ENCODE measurements around the gene PREPL.
"Not testable (repeated sequence)": the region's sequence is repeated elsewhere in the genome, so short reads cannot be mapped to it uniquely, and the experiment has no call there.

The PREPL gene

DNA sequence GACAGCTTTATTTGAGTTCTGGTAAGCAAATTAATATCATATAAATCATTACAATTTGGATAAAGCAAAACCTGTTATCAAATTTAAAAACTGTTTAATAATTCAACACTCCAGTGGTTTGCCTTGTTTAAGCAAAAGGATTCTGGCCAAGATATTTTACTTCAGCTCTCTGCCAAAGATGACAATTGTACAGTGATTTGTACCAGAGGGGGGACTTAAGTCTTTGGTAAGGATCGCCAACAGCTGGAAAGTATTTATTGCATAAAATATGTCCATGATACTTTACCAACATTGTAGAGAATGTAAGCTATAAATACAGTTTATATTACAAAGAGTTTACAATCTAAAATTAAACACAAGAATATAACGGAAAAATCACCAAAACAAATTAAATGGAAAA is 13.8 kb downstream of the PREPL start:
- no peak for DNase-seq

GRCh38 chr2:44342854-44343253 is 18.4 kb downstream of the PREPL start:
- peak; percentile 51 for DNase-seq

DNA sequence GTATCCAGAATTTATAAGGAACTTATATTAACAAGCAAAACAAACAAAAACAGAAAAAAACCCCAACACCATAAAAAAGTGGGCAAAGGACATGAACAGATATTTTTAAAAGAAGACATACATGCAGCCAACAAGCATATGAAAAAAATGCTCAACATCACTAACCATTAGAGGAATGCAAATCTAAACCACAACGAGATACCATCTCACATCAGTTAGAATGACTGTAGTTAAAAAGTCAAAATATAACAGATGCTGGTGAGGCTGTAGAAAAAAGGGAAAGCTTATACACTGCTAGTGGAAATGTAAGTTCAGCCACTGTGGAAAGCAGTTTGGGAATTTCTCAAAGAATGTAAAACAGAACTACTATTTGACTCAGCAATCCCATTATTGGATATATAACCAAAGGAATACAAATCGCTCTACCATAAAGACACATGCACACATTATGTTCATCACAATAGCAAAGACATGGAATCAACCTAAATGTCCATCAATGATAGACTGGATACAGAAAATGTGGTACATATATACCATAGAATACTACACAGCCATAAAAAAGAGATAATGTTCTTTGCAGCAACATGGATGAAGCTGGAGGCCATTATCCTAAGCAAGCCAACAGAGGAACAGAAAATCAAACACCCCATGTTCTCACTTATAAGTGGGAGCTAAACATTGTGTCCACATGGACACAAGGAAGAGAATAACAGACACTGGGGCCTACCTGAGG is 25.3 kb downstream of the PREPL start:
- no peak for DNase-seq

DNA sequence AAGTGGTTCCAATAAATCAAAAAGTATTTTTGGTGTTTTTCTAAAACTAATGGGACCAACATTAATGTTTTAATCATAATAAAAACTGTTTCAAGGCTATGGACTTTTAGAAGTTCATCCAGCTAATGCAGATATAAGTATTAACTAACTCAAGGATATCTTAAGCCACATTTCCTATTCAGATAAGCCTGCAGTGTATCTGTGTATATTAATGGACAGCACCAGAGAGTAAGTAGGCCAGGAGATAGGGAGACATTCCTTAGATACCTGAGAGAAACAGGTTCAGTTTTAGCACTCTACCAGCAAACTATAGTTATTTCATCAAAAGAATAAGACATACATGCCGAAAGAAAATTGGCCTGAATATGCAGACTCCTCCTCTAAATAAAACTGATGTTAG is 27.3 kb downstream of the PREPL start:
- DNase-seq: no peak

DNA sequence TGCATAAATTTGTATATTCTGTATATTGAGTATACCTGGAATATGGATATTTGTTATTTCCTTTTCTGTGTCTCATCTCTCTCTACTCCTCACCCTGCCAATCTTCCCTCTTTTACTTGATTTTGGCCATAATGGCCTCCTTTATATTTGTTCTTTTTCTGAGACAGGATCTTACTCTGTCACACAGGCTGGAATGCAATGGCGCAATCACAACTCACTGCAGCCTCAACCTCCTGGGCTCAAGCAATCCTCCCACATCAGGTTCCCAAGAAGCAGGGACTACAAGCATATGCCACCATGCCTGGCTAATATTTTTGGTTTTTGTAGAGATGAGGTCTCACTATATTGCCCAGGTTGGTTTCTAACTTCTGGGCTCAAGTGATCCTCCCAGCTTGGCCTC is 30.5 kb downstream of the PREPL start:
- DNase-seq: no peak

GRCh38 chr2:44329343-44329742 is 32.0 kb downstream of the PREPL start:
- DNase-seq: no peak

- DNase-seq: no peak
Observed at GRCh38 chr2:44328750-44329149, 32.5 kb downstream of the PREPL start.

- no peak for DNase-seq
Observed at GRCh38 chr2:44326548-44327264, 34.6 kb downstream of the PREPL start.

GRCh38 chr2:44325897-44326296 is 35.4 kb downstream of the PREPL start:
- no peak for DNase-seq

DNA sequence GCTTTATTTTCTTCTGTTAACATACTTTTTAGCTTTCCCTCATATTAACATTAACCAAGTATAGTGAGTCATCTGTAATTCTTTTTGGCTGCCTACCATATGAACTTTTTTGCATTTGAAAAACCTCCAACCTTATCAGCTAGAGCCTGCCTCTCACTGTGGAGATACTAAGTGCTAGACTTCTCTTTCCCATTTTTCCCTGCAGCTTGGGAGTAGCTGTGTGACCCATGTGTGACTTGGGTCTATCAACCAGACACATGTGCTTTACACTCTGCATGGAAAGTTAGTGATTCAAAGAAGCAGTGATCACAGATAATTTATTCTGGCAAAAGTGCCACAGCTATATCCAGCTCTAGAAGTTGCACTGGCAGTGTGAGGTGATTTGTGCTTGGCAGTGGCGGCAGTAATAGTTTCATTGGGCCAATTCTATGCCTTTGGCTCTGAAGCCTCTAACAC is 36.3 kb downstream of the PREPL start:
- no peak for DNase-seq

- no peak for DNase-seq
Observed at GRCh38 chr2:44321360-44321759, 39.9 kb downstream of the PREPL start.

DNA sequence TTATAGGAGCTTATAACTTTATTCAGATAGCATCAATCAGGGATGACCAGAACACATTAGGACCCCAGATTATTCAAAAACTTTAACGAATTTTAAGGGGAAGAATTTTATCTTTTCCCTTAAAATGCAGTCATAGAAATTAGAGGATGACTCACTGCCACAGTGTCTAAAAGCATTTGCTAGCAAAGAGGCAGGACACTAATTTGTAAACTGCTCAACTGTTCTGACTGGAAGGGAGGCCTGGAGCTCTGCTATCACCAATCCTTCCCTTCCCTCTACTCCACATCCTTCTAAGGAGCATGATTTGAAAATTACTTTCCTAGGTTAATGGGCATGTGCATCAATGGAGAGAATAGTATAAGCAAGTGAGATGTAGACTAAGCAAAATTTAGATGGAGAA is 40.5 kb downstream of the PREPL start:
- DNase-seq: no peak

DNA sequence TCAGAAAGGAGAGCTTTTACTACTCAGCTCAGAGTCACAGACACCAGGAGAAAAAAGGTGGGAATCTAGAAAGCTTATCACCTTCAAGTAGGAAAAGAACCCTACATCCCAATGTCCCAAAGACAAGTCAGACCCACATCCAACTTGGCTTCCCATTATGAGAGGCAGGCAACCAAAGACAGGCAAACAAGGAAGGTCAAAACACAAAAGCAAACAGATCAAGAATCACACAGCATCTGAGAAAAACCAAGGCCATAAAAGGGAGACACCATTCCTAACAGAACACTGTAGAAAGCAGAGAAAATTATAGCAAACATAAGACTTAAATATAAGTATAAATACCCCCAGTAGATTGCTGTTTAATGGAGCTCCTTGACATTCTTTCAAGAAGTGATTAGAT is 45.3 kb downstream of the PREPL start:
- no peak for DNase-seq

DNA sequence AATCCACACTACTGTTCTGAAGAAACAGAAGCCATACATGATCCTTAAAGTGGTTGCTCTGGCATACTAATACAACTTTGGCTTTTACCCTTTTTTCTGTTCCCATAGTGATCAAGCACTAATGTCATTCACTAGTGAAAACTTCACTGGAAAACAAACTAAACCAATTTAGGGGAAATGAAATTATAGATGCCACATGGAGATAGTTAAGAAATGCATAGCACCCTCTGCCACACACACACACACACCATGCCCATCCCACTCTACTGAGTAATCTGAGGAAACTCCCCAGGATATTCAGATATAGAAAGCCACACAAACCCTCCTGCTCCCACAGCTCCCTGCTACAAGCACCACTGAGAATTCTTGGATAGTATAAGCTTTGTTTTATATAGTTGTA is 46.9 kb downstream of the PREPL start:
- no peak for DNase-seq

DNA sequence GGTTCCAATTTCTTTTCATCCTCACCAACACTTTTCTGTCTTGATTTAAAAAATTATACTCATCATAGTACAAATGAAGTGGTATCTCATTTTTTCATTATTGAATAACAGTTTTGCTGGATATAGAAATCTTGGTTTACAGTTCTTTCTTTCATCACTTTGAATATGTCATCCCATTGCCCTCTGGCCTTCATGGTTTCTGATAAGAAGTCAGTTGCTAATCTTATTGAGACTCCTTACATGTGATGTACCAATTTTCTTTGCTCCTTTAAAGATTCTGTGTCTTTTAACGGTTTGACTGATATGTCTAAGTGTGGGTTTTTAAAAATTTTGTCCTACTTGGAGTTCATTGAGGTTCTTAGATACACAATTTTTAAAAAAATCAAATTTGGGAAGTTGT is 51.0 kb downstream of the PREPL start:
- no peak for DNase-seq

DNA sequence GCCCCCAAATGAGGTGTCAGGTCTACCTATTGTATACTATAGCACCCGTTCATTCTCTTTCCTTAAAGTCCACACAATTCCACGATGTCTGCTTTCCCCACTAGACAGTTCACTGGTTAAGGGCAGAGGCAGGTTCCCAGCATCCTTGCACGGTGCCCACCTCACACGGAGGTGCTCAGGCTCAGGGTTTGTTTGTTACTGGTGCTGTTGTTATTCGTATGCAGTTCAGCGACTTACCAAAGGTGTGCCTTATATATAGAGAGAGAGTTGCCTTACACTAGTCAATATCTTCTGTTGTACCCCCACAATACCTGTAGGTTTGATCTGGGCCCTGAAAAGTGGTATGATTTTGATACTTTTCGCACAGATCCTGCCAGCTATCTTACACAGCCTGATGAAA is 55.4 kb downstream of the PREPL start:
- DNase-seq: no peak

DNA sequence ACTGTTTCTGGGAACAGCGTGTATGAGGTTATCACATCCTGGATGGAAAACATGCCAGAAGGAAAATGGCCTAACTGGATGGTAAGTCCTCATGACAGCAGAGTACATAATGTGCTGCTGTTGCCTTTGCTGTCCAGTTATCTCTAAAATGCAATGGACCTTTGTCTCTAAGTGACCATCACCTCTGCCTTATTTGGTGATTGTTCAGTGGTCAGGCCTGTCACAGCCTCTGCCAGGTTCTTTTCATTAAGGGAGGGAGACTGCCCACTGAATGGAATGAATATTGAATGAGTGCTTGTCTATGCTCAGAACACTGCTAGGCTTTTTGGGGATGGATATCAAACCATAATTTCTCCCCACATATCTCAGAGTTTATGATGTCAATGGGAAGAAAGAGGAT is 57.0 kb downstream of the PREPL start:
- DNase-seq: no peak

- not testable (repeated sequence) for DNase-seq
Observed at GRCh38 chr2:44303766-44304165, 57.5 kb downstream of the PREPL start.

DNA sequence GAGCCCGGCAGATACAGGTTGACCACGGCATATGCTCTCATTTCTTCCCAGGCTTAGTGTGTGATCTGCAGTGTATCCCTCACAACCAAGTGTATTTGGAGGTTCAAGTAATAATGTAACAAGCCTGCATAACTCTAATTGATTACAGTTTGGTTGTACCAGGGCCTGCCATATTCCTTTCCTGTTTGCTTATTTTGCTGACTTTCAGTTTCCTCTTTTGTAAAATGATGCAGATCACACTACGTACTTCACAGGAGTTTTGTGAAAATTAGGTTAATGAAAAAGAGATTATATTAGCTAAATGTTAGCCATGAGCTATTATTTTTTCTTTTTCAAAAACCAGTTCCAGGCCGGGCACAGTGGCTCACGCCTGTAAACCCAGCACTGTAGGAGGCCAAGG is 60.2 kb downstream of the PREPL start:
- DNase-seq: no peak

- DNase-seq: no peak
Observed at GRCh38 chr2:44299635-44300034, 61.7 kb downstream of the PREPL start.

GRCh38 chr2:44297431-44297830 is 63.9 kb downstream of the PREPL start:
- DNase-seq: no peak

DNA sequence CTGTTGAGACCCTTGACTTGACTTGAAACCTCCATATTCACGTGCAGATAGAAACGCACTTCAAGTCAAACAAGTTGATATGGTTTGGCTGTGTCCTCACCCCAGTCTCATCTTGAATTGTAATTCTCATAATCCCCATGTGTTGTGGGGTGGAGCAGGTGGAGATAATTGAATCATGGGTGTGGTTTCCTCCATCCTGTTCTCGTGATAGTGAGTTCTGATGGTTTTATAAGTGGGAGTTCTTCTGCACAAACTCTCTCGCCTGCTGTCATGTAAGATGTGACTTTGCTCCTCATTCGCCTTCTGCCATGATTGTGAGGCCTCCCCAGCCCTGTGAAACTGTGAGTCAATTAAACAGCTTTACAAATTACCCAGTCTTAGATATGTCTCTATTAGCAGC is 64.6 kb downstream of the PREPL start:
- no peak for DNase-seq

GRCh38 chr2:44295633-44296359 is 65.5 kb downstream of the PREPL start:
- DNase-seq: no peak

GRCh38 chr2:44295113-44295512 is 66.2 kb downstream of the PREPL start:
- DNase-seq: no peak
